ENCODE data around the gene LIPI.

LIPI gene

DNA sequence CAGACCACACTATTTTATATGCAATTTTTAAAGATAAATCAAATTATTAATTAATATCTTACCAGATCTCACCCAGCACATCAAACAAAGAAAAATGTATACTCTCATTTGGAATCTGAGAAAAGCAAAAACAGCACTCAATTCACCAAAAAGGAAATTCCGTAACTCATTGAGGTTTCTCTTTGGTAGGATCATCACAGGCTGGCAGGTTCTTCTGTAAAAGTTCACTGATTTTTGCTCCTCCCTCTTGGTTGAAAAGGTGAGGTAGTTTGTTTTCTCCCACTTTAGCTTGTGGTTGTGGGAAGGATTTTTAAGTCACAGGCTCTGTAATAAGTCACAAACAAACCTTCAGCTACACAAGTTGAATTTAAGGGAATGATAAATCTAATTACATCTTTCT is at the start of gene LIPI:
Gene LIPI (minus strand): TSS at position 218 of the 400 bp plus-strand sequence. CDS start 110 bp downstream, at position 108.
- FAIRE-seq (no peak), DNase-seq (ENCODE audit: insufficient read length, low spot score) (no peak)
- TF ChIP-seq, protein P1, sequence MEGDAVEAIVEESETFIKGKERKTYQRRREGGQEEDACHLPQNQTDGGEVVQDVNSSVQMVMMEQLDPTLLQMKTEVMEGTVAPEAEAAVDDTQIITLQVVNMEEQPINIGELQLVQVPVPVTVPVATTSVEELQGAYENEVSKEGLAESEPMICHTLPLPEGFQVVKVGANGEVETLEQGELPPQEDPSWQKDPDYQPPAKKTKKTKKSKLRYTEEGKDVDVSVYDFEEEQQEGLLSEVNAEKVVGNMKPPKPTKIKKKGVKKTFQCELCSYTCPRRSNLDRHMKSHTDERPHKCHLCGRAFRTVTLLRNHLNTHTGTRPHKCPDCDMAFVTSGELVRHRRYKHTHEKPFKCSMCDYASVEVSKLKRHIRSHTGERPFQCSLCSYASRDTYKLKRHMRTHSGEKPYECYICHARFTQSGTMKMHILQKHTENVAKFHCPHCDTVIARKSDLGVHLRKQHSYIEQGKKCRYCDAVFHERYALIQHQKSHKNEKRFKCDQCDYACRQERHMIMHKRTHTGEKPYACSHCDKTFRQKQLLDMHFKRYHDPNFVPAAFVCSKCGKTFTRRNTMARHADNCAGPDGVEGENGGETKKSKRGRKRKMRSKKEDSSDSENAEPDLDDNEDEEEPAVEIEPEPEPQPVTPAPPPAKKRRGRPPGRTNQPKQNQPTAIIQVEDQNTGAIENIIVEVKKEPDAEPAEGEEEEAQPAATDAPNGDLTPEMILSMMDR (IDR thresholded peaks at IDR 0.05; ENCODE audit: insufficient read depth, missing control alignments) = no peak

DNA sequence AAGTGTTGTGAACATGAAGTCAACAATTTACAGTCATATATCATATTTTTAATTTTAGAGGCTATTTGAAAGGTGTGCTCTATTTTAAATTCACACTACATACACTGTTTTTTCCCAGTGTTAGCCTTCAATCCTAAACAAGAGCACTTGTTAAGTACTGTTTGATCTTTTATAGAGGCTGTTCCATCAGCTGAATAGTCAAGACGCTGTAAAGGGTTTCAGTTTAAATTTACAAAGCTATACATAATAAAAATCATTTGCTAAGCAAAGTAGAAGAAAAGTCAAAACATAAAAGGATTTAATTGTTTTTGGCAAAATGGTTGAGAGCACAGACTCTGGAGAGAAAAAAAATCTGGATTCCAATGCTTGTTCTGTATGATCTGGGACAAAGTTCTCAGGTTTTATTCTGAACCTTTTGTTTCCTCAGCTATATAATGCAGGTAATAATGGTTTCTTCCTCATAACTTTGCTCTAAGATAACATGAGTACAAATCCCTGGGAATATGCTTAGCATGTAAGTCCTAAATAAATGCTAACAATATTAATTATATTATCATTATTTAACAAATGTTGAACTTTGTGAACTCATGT is 49.5 kb upstream of the LIPI start:
- TF ChIP-seq, protein P1 (IDR thresholded peaks at IDR 0.05; ENCODE audit: insufficient read depth, missing control alignments) = no peak
- FAIRE-seq (no peak), DNase-seq (ENCODE audit: insufficient read length, low spot score) (no peak)

DNA sequence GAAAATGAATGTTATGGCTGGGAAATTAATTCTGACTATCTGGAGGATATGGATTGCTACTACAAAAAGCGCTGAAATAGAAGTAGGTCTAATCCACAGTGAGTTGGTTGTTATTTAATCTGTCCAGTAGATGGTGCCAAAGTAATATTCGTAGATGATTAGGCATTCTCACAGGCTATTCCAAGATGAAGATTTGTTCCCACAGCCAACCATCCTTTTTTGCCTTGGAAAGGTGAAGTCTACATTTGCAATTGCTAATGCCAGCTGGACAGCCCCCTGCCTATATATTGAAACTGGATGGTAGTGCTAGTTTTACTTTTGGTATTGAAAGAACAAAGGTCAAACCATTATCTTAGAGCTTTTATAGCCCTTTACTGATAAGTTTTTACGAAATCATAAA is 49.0 kb upstream of the LIPI start:
- TF ChIP-seq, protein P1 (IDR thresholded peaks at IDR 0.05; ENCODE audit: insufficient read depth, missing control alignments) = peak; percentile 68
- FAIRE-seq (peak; percentile 82), DNase-seq (ENCODE audit: insufficient read length, low spot score) (peak; percentile 16)

DNA sequence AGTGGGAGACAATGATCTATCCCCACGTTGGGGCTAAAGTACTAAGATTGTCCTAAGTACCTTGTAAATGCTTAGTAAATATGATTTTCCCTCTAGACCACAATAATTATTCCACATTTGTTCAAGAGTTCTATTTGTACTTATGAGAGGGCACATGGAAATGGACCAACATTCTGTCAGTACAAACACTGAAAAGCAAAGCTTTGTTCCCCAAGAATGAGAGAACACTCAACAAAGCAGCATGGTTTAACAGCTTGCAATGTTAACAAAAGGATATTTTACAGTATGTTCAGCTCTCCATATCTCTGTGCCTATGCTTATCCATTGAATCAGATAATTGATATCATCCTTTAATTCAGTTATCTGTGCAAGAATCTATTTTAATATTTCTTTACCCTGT is 40.6 kb upstream of the LIPI start:
- DNase-seq (ENCODE audit: insufficient read length, low spot score) (no peak), FAIRE-seq (no peak)
- TF ChIP-seq, protein P1 (IDR thresholded peaks at IDR 0.05; ENCODE audit: insufficient read depth, missing control alignments) = no peak

DNA sequence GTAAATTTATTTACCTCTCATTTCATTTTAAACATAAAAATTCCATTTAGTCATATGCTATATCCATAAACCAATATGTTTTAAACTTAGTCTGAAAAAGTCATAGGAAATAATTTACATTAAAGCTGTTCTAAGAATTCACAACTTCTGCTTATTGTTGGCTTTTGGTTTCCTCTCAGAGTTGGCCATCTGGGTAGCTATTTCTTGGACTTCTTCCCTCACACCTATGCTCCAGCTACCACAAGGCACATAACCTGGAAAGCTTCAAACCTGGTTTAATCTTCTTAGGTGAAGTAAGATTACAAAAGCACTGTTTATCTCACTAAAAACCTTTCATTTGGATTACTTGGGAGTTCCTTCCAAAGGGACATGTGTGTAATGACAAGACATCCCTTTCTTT is 35.0 kb upstream of the LIPI start:
- TF ChIP-seq, protein P1 (IDR thresholded peaks at IDR 0.05; ENCODE audit: insufficient read depth, missing control alignments) = no peak
- FAIRE-seq = no peak
- no peak for DNase-seq (ENCODE audit: insufficient read length, low spot score)

DNA sequence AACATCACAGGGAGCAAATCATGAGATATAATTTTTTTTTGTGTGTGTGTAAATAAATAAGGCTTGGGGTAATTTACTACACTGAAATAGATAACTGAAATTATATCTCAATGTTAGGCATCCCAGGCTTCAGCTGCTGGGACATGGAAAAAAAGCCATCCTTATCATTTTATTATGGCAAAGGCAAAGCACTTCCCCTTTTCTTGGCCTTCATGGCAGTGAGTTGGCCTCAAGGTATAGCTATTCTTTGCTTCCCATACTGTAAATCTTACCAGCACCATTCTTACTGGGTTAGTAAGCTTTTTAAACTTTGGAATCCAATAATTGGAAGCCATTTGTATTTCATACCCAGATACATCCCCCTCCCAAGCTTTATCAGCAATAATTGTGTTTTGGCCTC is 34.2 kb upstream of the LIPI start:
- FAIRE-seq (no peak), DNase-seq (ENCODE audit: insufficient read length, low spot score) (no peak)
- TF ChIP-seq, protein P1 (IDR thresholded peaks at IDR 0.05; ENCODE audit: insufficient read depth, missing control alignments) = no peak

DNA sequence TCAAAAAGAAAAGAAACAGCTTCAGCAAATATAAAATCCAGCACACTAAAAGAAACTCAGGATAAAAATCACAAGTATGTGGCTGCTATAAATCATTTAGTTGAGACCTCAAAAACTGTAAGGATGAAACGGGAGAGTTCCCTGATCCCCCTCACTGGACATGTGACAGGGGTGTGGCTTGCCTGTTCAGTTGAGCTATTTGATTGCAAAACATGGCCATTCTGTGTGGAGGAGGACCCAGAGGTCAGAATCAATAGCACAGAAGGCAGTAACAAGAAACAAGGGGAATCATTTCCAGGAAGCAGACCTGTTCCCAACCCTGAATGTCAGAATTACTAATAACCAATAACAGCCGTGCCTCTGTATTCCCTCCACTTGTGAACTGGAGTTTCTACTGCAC is 33.1 kb upstream of the LIPI start:
- TF ChIP-seq, protein P1 (IDR thresholded peaks at IDR 0.05; ENCODE audit: insufficient read depth, missing control alignments) = no peak
- DNase-seq (ENCODE audit: insufficient read length, low spot score) (no peak), FAIRE-seq (no peak)

All from D721Med (cell line).